Lower leg skin (tissue), 4 donors: ENCODE data around the gene LRGUK. TPM values are rescaled to one million over a fixed set of nuclear protein-coding genes. Genes with fewer than 3 reads are reported as not detected.

Experiments
- DNase-seq, 2 donors: peaks; one replicate each; pipeline ENCODE4 v3.0.0-alpha.2; 2019; ENCODE audit warnings: low spot score in 2 of 2
- H3K4me3 ChIP-seq: fragments of 200-600 bp; sonication (generic); 2 replicates; pipeline ENCODE4 v1.5.1; 2017; ENCODE audit warnings: mild to moderate bottlenecking, low read depth; ENCODE audit not compliant: poor library complexity, severe bottlenecking
- CTCF ChIP-seq, 3 donors: fragments of 450-650 bp; IDR thresholded peaks; one replicate each; pipeline ENCODE4 v1.5.1; 2016; ENCODE audit warnings: antibody characterized with exemption in 3 of 3, mild to moderate bottlenecking in 3 of 3, moderate library complexity in 2 of 3
- POLR2A ChIP-seq, 2 donors: fragments of 450-650 bp; IDR thresholded peaks; one replicate each; pipeline ENCODE4 v1.6.1; 2016 to 2017; ENCODE audit warnings: antibody characterized with exemption in 2 of 2, mild to moderate bottlenecking in 1 of 2, moderate library complexity in 1 of 2
- WGBS, 2 donors: methylation state at CpG; one replicate each; pipeline ENCODE4 v1.1.5; 2018; 5-methylcytosine and 5-hydroxymethylcytosine counted together
- intact Hi-C: fragments of 100-400 bp; cut with DNase I; formaldehyde crosslinking; loops from one replicate; pipeline ENCODE4 v1.15.0; 2023; ENCODE audit warnings: low total_unique reads
- total RNA-seq, 4 donors: library from RNA; depleted of rRNA; stranded (reverse); fragments of >200 nt; gene quantifications; one replicate each; pipeline ENCODE4 v1.1.0, GENCODE V29; 2016

LRGUK gene
- total RNA-seq, 4 donors from 2014 or later, result 0.08 to 0.68 (median 0.18) TPM

- WGBS, 2 donors, result 77 to 90% methylated on average over 3 of the region's 3 CpGs
- TF ChIP-seq POLR2A (IDR thresholded peaks at IDR 0.05) (no peak), CTCF (IDR thresholded peaks at IDR 0.05) (no peak)
- intact Hi-C loops, result no loop called here
- H3K4me3 ChIP-seq, result no peak overlapping the region
- no peak for DNase-seq
These were observed 157.8 kb downstream of the LRGUK start for GRCh38 chr7:134284952-134285351.

GRCh38 chr7:134287916-134288659, 160.9 kb downstream of the LRGUK start:
- intact Hi-C loops, result no loop called here
- no peak for DNase-seq
- WGBS, 2 donors, result 75 to 76% methylated on average over 12 of the region's 12 CpGs
- no peak for TF ChIP-seq POLR2A (IDR thresholded peaks at IDR 0.05)
- TF ChIP-seq CTCF (IDR thresholded peaks at IDR 0.05), result no peak
- H3K4me3 ChIP-seq, result no peak overlapping the region

- DNase-seq, result peak in 1 of 2 donors; percentile 17
- TF ChIP-seq POLR2A (IDR thresholded peaks at IDR 0.05) (no peak), CTCF (IDR thresholded peaks at IDR 0.05) (no peak)
- H3K4me3 ChIP-seq, result no peak overlapping the region
- intact Hi-C loops, result no loop called here
- 38 to 57% methylated on average over 7 of the region's 7 CpGs for WGBS, 2 donors
These were observed 162.3 kb downstream of the LRGUK start for GRCh38 chr7:134289423-134289822.

GRCh38 chr7:134289841-134290240, 162.7 kb downstream of the LRGUK start:
- TF ChIP-seq CTCF (IDR thresholded peaks at IDR 0.05) (no peak), POLR2A (IDR thresholded peaks at IDR 0.05) (no peak)
- intact Hi-C loops, result no loop called here
- 38 to 59% methylated on average over 2 of the region's 2 CpGs for WGBS, 2 donors
- DNase-seq, result no peak
- no peak overlapping the region for H3K4me3 ChIP-seq

- H3K4me3 ChIP-seq, result no peak overlapping the region
- intact Hi-C loops, result no loop called here
- DNase-seq, result no peak
- 33 to 39% methylated on average over 3 of the region's 3 CpGs for WGBS, 2 donors
- TF ChIP-seq CTCF (IDR thresholded peaks at IDR 0.05) (no peak), POLR2A (IDR thresholded peaks at IDR 0.05) (no peak)
These were observed 163.1 kb downstream of the LRGUK start for GRCh38 chr7:134290286-134290685.
